Measurements from ENCODE around the gene SPACA4. TPM values are rescaled to one million over a fixed set of nuclear protein-coding genes. Genes with fewer than 3 reads are reported as not detected.

The SPACA4 gene
- total RNA-seq, 1 experiment from 2014 or later = not detected

Other genes with a start within 250 kb of the SPACA4 start
- gene TMEM143, start 242.8 kb upstream of the SPACA4 start, total RNA-seq (2021; ENCODE audit: unreplicated experiment) = 6.6 TPM
- gene SYNGR4, start 242.4 kb upstream of the SPACA4 start, total RNA-seq (2021; ENCODE audit: unreplicated experiment) = 0.39 TPM
- gene KDELR1, start 215.2 kb upstream of the SPACA4 start, total RNA-seq (2021; ENCODE audit: unreplicated experiment) = 111 TPM
- gene GRIN2D, start 213.1 kb upstream of the SPACA4 start, total RNA-seq (2021; ENCODE audit: unreplicated experiment) = 6.2 TPM
- gene GRWD1, start 160.8 kb upstream of the SPACA4 start, total RNA-seq (2021; ENCODE audit: unreplicated experiment) = 56.7 TPM
- gene KCNJ14, start 151.2 kb upstream of the SPACA4 start, total RNA-seq (2021; ENCODE audit: unreplicated experiment) = 2.9 TPM
- gene CYTH2, start 137.4 kb upstream of the SPACA4 start, total RNA-seq (2021; ENCODE audit: unreplicated experiment) = 53.4 TPM
- gene LMTK3, start 94.9 kb upstream of the SPACA4 start, total RNA-seq (2021; ENCODE audit: unreplicated experiment) = 10.6 TPM
- 3.6 TPM for gene SULT2B1, start 54.6 kb upstream of the SPACA4 start, total RNA-seq (2021; ENCODE audit: unreplicated experiment)
- 1.0 TPM for gene FAM83E, start 8.3 kb downstream of the SPACA4 start, total RNA-seq (2021; ENCODE audit: unreplicated experiment)
- 670 TPM for gene RPL18, start 12.4 kb downstream of the SPACA4 start, total RNA-seq (2021; ENCODE audit: unreplicated experiment)
- 19.5 TPM for gene SPHK2, start 12.8 kb downstream of the SPACA4 start, total RNA-seq (2021; ENCODE audit: unreplicated experiment)
- gene DBP, start 30.6 kb downstream of the SPACA4 start, total RNA-seq (2021; ENCODE audit: unreplicated experiment) = 7.4 TPM
- gene CA11, start 39.4 kb downstream of the SPACA4 start, total RNA-seq (2021; ENCODE audit: unreplicated experiment) = 12.6 TPM
- 0.23 TPM for gene NTN5, start 66.3 kb downstream of the SPACA4 start, total RNA-seq (2021; ENCODE audit: unreplicated experiment)
- 0.08 TPM for gene FUT2, start 89.2 kb downstream of the SPACA4 start, total RNA-seq (2021; ENCODE audit: unreplicated experiment)
- gene MAMSTR, start 113.0 kb downstream of the SPACA4 start, total RNA-seq (2021; ENCODE audit: unreplicated experiment) = 3.3 TPM
- gene RASIP1, start 133.9 kb downstream of the SPACA4 start, total RNA-seq (2021; ENCODE audit: unreplicated experiment) = 0.41 TPM
- gene IZUMO1, start 140.2 kb downstream of the SPACA4 start, total RNA-seq (2021; ENCODE audit: unreplicated experiment) = not detected
- 0.13 TPM for gene FUT1, start 145.9 kb downstream of the SPACA4 start, total RNA-seq (2021; ENCODE audit: unreplicated experiment)
- not detected for gene FGF21, start 148.8 kb downstream of the SPACA4 start, total RNA-seq (2021; ENCODE audit: unreplicated experiment)
- gene BCAT2, start 204.3 kb downstream of the SPACA4 start, total RNA-seq (2021; ENCODE audit: unreplicated experiment) = 34.6 TPM
- gene HSD17B14, start 229.7 kb downstream of the SPACA4 start, total RNA-seq (2021; ENCODE audit: unreplicated experiment) = 20.8 TPM